HG02798 (cell line): ENCODE results near the gene LY6G6C.
"Not testable (repeated sequence)": the region's sequence is repeated elsewhere in the genome, so short reads cannot be mapped to it uniquely, and the experiment has no call there.

Source experiments
- ATAC-seq: cut with Tn5 transposase; IDR thresholded peaks from one replicate; pipeline ENCODE4 v1.9.1; 2021; ENCODE audit warnings: mild to moderate bottlenecking; ENCODE audit not compliant: unreplicated experiment, poor library complexity

LY6G6C gene

GRCh38 chr6:31709157-31709556, 12.4 kb downstream of the LY6G6C start:
- not testable (repeated sequence) for ATAC-seq

- ATAC-seq = no peak
These were observed 13.3 kb downstream of the LY6G6C start for GRCh38 chr6:31708224-31708623.

- ATAC-seq = no peak
These were observed 13.8 kb downstream of the LY6G6C start for GRCh38 chr6:31707701-31708100.

- no peak for ATAC-seq
These were observed 14.9 kb downstream of the LY6G6C start, which contains the start of gene LY6G6F for GRCh38 chr6:31706599-31706998. TSS of gene LY6G6F (plus strand) at chr6:31706866. CDS start at chr6:31706907, 41 bp downstream.

GRCh38 chr6:31705931-31706330, 15.6 kb downstream of the LY6G6C start:
- no peak for ATAC-seq

DNA sequence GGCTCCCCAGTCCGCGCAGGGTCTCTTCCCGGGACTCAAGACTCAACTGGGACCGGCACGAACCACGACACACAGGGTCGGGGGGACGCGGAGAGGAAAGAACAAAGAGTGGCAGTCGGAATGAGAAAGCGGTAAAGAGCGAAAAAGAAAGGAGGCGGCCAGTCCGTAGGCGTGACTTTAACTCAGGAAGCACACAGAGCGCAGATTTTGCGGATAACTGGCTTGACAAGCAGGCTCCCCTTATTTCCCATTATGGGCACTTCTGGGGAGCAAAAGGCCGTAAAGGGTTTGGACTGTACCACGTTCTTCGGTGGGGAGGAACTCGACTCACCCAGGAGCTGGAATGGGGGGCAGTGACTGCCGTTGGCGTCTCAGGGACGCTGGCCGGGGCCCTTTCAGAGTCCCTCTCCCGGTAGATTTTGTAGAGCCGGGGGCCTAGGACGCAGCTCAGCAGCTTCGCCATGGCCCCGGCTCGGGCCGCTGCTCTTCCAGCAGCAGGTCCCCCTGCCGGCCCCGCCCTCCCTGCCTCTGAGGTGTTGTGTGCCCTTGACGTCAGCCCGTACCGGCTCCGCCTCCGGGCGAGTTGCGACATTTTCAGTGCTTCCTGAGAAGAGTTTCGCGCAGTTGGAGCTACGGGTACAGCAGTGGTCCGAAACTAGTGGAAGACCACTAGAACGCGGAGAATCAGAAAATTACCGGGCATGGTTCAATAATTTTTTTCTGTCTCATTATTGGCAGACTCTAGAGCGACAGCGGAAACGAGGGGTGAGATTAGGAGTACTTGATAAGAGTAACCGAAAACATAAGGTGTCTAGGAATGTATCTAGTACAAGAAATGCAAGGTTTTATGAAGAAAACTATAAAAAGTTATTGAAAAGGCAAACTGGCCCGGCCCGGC, 18.5 kb downstream of the LY6G6C start, which contains the start of gene ABHD16A:
Gene ABHD16A (minus strand): TSS at position 506 of the 898 bp plus-strand sequence. CDS start 43 bp downstream, at position 463.
- ATAC-seq = peak; percentile 93

DNA sequence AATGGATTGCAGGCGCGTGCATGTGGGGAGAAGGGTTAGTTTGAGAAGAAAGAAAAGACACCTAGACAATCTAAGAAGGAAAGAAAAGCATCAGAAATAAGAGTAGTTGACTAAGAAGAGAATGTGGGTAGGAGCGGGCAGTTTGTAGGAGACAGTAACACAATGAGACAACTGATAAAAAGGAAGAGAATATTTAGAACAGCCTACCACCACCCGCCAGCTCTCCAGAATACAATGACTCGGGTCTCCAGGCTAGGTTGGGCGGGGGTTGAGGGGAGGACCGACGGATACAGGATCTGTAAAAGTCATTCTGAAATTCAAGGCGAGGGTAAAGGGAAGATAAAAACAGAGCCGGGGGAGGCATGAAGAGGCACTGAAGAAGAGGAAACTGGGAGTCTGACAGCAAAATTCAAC, 19.1 kb downstream of the LY6G6C start:
- ATAC-seq = no peak

GRCh38 chr6:31701666-31702404, 19.7 kb downstream of the LY6G6C start:
- ATAC-seq = no peak

GRCh38 chr6:31700740-31701401, 20.7 kb downstream of the LY6G6C start:
- ATAC-seq = no peak

- ATAC-seq = no peak
These were observed 24.0 kb downstream of the LY6G6C start for GRCh38 chr6:31697555-31697954.

DNA sequence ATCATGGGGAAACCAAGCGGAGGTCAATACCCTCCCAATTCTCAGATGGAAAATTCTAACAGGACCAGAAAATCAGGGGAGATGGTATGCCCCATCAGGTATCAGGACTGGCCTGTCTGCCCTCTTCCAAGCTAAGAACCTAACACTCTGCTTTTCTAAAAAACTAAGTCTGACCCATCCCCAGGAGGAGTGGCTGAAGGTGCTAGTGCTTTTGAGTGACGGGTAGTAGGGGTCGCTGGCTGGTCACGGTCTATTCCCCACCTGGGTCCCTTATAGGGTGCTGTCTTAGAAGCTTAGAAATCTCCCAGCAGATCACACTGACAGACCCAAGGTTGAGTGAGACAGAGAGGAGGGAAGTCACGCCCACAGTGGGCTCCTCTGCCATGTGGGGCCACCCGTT, 28.0 kb downstream of the LY6G6C start:
- ATAC-seq = no peak

DNA sequence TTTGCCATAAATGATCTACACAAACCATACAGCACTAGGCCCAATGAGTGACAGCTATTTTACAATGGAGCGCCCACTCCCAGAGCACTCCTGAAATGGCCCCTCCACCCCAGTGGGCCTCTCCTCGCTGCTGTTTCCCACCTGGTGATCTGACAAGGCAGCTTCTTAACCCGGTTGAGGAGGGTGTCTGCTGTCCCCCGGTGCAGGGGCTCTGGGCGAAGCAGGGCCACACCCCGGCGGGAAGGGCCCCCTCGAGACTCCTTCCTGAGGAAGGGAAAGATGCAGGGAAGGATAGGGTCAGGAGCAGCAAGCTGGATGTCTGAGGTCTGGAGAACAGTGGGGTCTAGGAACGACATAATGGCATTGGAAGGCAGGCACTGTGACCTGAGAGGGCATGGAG, 28.7 kb downstream of the LY6G6C start:
- no peak for ATAC-seq

- no peak for ATAC-seq
These were observed 29.2 kb downstream of the LY6G6C start for GRCh38 chr6:31692353-31692752.

DNA sequence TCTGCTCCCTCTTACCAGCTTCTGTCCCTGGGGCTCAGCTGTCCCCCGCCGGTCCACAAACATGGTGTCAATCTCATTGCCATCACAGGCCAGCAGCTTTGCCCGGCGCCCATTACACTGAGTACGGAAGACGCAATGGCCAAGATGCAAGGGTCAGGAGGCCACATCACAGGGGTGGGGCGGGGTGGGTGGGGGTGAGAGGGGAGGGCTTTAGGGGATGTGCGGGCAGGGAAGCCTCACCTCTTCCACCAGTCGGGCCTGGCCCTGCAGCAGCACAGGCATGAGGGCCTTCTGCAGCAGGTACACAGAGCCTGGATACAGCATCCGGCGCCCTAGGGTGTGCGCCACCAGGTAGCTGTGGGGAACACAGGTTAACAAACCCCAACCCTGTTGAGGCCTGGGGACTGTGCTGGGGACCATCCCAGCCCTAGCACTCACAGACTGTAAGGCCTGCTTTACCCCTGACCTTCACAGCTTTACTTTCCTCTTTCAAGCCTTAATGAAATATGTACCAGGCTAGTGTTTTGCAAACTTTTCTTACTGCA, 29.9 kb downstream of the LY6G6C start:
- no peak for ATAC-seq

GRCh38 chr6:31691078-31691463, 30.5 kb downstream of the LY6G6C start:
- ATAC-seq = no peak

- no peak for ATAC-seq
These were observed 31.1 kb downstream of the LY6G6C start for GRCh38 chr6:31690231-31691077.

DNA sequence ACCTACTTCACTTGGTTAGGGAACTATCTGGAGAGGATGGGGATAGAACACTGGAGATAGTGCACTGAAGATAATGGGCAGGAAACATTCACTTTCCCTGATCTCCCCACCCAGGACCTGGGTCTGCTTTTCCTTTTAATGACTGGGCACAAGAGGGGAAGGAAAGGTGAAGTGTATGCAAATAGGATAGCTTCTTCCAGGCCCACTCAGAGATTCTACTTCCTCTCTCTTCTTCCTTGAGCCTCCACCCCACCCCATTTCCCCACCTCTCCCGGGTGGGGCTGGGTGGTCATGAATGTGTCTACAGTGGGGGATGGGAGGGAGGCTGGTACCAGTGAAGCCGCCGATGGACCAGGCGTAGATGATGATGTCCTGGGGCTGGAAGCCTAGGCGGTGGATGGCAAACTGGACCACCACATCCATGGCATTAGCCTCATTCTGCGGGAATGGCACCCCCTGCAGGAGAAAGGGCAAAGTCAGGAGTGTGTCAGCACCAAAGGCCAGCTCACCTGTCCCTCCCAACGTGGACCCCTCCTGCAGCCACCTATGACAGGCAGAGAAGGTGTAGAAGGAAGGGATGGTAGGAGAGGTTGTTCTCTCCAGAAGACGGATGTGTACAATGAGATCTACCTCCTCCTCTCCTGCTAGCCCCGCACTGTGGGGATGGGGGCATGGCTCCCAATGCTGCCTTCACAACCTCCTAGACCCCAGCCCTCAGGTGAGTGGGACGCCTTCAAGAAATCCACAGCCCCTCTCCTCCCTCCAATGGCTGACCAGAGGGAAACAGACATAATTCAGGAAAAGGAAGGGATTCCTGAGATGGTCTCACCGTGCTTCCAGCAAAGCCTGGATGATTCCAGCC, 32.1 kb downstream of the LY6G6C start:
- ATAC-seq = no peak

DNA sequence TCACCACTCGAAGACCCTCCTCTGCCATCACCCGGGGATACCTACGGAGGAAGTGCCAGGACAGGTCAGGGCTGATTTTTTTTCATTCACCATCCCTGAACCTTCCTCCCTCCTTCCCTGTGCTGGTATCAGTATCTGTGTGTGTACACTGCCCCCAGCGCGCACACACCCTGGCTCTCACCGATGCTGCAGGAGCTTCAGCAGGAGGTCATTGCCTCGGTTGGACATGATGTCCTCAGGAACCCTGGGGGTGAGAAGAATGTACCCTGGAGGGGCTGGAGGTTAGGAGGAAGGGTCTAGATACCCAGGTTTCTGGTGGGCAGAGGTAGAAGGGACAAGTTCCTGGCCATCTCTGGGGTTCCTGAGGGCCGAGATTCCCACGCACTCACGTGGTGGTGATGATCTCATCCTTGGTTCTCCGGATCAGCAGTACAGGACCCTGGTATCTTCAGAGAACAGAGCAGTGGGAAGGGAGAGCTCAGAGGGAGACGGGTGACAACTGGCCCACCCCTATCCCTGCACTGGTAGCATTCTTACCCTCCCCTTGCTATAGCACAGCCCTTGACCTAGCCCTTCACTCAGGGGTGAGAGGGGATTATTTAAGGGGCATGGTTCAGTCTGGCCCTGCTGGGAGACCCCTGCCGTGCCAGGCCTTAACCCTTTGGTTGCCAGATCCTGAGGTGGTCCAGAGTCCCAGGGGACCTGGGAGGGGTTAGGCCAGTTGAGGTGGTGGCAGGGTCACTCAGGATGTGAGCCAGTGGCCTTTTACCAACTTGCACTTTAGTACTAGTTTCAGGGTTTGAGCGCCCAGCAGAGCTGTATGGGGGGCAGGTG, 33.5 kb downstream of the LY6G6C start:
- ATAC-seq = no peak
